Measurements from ENCODE around the gene CNTFR.

CNTFR gene

DNA sequence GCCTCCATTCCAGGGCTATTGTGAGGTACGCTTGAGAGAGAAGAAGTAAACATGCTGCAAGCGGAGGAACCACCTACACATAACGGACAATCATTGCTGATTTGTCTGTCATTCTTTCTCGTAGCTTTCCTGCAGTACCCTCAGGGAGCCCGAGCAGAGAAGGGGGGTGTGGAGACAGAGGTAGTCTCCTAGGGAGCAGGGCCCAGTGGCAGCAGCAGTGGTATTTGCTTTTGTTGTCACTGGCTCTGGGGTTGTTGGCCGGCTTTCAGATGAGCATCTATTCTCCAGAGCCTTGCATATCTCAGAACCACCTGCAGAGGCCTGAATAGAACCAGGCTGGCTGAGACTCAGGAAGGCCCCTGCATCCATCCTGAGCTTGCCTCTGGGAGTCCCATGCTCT is 86.6 kb downstream of the CNTFR start:
- DNase-seq, result no peak

DNA sequence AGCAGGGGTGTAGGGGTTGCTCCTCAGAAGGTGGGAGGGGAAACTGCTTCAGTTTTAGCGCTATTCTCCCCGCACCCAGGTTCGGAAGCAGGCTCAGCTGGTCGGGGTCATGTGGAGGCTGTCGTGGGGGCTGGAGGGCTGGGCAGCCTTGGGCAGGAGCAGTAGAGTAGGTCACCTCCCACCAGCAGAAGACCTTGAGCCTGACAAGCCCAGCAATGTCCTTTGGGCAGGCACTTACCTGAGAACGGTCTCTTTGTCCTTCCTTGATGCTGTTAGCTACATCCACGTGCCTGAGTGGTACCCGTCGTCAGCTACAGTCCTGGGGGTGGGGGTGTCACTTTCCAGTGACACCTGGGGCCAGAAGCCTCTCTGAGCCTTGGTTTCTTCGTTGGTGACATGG is 87.1 kb downstream of the CNTFR start:
- no peak for DNase-seq

DNA sequence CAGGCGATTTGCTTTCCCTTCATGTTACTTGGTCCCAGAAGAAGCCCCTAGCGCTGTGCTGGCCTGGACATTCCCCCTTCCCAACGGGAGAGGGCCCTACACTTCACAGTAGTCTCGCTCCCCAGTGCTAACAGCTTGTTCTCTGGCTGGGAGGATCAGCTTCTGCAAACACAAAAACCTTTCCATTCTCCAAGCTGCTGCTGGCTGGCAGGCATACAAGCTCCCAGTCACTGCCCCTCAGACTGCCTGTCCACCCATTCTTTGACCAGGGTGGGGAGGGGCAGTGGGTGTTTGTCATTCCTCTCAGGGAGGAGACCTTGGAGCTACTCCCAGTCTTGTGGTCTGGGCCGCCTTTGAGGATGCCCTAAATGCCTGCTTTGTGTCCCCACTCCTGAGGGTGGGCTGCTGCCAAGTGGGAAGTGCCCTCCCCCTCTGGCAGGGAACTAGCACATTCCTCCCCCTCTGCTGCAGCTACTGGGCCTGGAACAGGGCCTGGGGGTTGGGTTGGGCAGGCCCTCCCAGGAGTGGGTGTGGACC is 87.6 kb downstream of the CNTFR start:
- no peak for DNase-seq

Data from T-helper 2 cell (primary cell).